Measurements from ENCODE around the gene COLEC11. TPM values are rescaled to one million over a fixed set of nuclear protein-coding genes. Genes with fewer than 3 reads are reported as not detected.
"Not testable (repeated sequence)": the region's sequence is repeated elsewhere in the genome, so short reads cannot be mapped to it uniquely, and the experiment has no call there.

Gene COLEC11
- total and polyA plus RNA-seq, 2 experiments from 2014 or later: 4.7 to 5.1 TPM

- Histone ChIP-seq H3K27me3 (no peaks in the 10 kb centered on the region), H3K4me3 (peak within 1 kb of the TSS; percentile 89), H3K9me3 (ENCODE audit: low read depth) (no peaks in the 10 kb centered on the region), H3K4me1 (ENCODE audit: low read depth) (peaks cover 3% of the 10 kb centered on the region), H3K36me3 (peaks cover 12% of the 10 kb centered on the region), H3K27ac (peak within 1 kb of the TSS; percentile 94)
- no peak for TF ChIP-seq CTCF (IDR thresholded peaks at IDR 0.05; ENCODE audit: low read depth, low read length)
- peak; percentile 99 for DNase-seq (ENCODE audit: low read depth in 1 of 2, low spot score in 1 of 2)
Measured at GRCh38 chr2:3558205-3559014, 36.5 kb upstream of the COLEC11 start, which contains the start of gene RNASEH1. TSS of gene RNASEH1 (minus strand) at chr2:3558333. CDS start at chr2:3558260, 73 bp downstream.

- no peaks in the 10 kb centered on the region for H3K27me3 ChIP-seq
- no peak for TF ChIP-seq CTCF (IDR thresholded peaks at IDR 0.05; ENCODE audit: low read depth, low read length)
Measured at GRCh38 chr2:3563521-3563976, 31.4 kb upstream of the COLEC11 start.

GRCh38 chr2:3565117-3565516 lies 29.8 kb upstream of the COLEC11 start:
- Histone ChIP-seq H3K4me1 (ENCODE audit: low read depth) (no peaks in the 10 kb centered on the region), H3K27ac (no peak overlapping the region), H3K4me3 (no peak overlapping the region), H3K9me3 (ENCODE audit: low read depth) (no peaks in the 10 kb centered on the region), H3K27me3 (no peaks in the 10 kb centered on the region), H3K36me3 (no peaks in the 10 kb centered on the region)
- TF ChIP-seq CTCF (IDR thresholded peaks at IDR 0.05; ENCODE audit: low read depth, low read length): no peak
- DNase-seq (ENCODE audit: low read depth in 1 of 2, low spot score in 1 of 2): no peak

More at GRCh38 chr2:3563521-3563976, 31.4 kb upstream of the COLEC11 start:
- peaks cover 3% of the 10 kb centered on the region for H3K4me1 ChIP-seq (ENCODE audit: low read depth)
- H3K9me3 ChIP-seq (ENCODE audit: low read depth): no peaks in the 10 kb centered on the region
- H3K4me3 ChIP-seq: no peak overlapping the region
- no peak overlapping the region for H3K27ac ChIP-seq
- H3K36me3 ChIP-seq: no peaks in the 10 kb centered on the region
- no peak for DNase-seq (ENCODE audit: low read depth in 1 of 2, low spot score in 1 of 2)

- Histone ChIP-seq H3K4me3 (no peak overlapping the region), H3K27ac (no peak overlapping the region), H3K9me3 (ENCODE audit: low read depth) (no peaks in the 10 kb centered on the region), H3K36me3 (no peaks in the 10 kb centered on the region), H3K27me3 (no peaks in the 10 kb centered on the region), H3K4me1 (ENCODE audit: low read depth) (no peaks in the 10 kb centered on the region)
- no peak for DNase-seq (ENCODE audit: low read depth in 1 of 2, low spot score in 1 of 2)
- no peak for TF ChIP-seq CTCF (IDR thresholded peaks at IDR 0.05; ENCODE audit: low read depth, low read length)
Measured at GRCh38 chr2:3566806-3567205, 28.1 kb upstream of the COLEC11 start.

GRCh38 chr2:3569656-3570055 lies 25.3 kb upstream of the COLEC11 start:
- DNase-seq (ENCODE audit: low read depth in 1 of 2, low spot score in 1 of 2); H3K36me3 ChIP-seq; H3K27ac ChIP-seq; H3K4me1 ChIP-seq (ENCODE audit: low read depth); H3K4me3 ChIP-seq; H3K9me3 ChIP-seq (ENCODE audit: low read depth); H3K27me3 ChIP-seq: not testable (repeated sequence)

- peaks cover under 1% of the 10 kb centered on the region for H3K4me1 ChIP-seq (ENCODE audit: low read depth)
- no peaks in the 10 kb centered on the region for H3K36me3 ChIP-seq
- no peaks in the 10 kb centered on the region for H3K9me3 ChIP-seq (ENCODE audit: low read depth)
- no peak for DNase-seq (ENCODE audit: low read depth in 1 of 2, low spot score in 1 of 2)
- no peak for TF ChIP-seq CTCF (IDR thresholded peaks at IDR 0.05; ENCODE audit: low read depth, low read length)
- no peaks in the 10 kb centered on the region for H3K27me3 ChIP-seq
- H3K27ac ChIP-seq: no peak overlapping the region
- H3K4me3 ChIP-seq: no peak overlapping the region
Measured at GRCh38 chr2:3571284-3571683, 23.6 kb upstream of the COLEC11 start.

All from cardiac muscle cell (in vitro differentiated cells and primary cell).